IMR-90 (cell line): ENCODE results near the gene MOB3B. TPM values are rescaled to one million over a fixed set of nuclear protein-coding genes. Genes with fewer than 3 reads are reported as not detected.

Experiments used
- ATAC-seq: fragments of 200-7000 bp; cut with Tn5 transposase; 2 replicates; pipeline ENCODE4 v1.9.1; 2020; ENCODE audit warnings: low read depth, mild to moderate bottlenecking, moderate library complexity
- BruUV-seq: library from RNA; stranded (reverse); fragments of 400-500 nt; replicated peaks from 2 replicates; lab custom pipeline; 2021; lab: Mats Ljungman, UMichigan
- CTCF ChIA-PET: fragments of 300-600 bp; formaldehyde crosslinking; extraction: SDS; loops from one replicate; lab custom pipeline; 2021; ENCODE audit warnings: antibody characterized with exemption; lab: Yijun Ruan, JAX
- POLR2A ChIA-PET: fragments of 300-600 bp; sonication (Branson Sonifier 250); formaldehyde crosslinking; loops from one replicate; lab custom pipeline; 2022; ENCODE audit warnings: antibody characterized with exemption; ENCODE audit not compliant: unreplicated experiment; lab: Charles Lee
- DNase-seq: peaks from one replicate; pipeline ENCODE4 v3.0.0; 2013
- H2AFZ ChIP-seq: replicated peaks from 2 replicates; pipeline ENCODE3; 2013; ENCODE audit warnings: low read length, mild to moderate bottlenecking; ENCODE audit not compliant: poor library complexity
- H2AK5ac ChIP-seq: 2 replicates; pipeline ENCODE4 v1.6.1; 2013; ENCODE audit warnings: low read depth, low read length, inconsistent platforms
- H2AK9ac ChIP-seq: replicated peaks from 2 replicates; pipeline ENCODE3; 2013; ENCODE audit warnings: mild to moderate bottlenecking, low read depth, low read length, moderate library complexity; ENCODE audit not compliant: poor library complexity
- H2BK120ac ChIP-seq: 2 replicates; pipeline ENCODE4 v1.6.1; 2013; ENCODE audit warnings: low read depth, low read length, inconsistent platforms
- H2BK15ac ChIP-seq: 3 replicates; pipeline ENCODE4 v1.6.1; 2013; ENCODE audit warnings: low read depth, low read length, inconsistent platforms
- H2BK20ac ChIP-seq: 2 replicates; pipeline ENCODE4 v1.6.1; 2013; ENCODE audit warnings: low read depth, mild to moderate bottlenecking, inconsistent platforms, low read length, moderate library complexity
- H2BK5ac ChIP-seq: 2 replicates; pipeline ENCODE4 v1.6.1; 2013; ENCODE audit warnings: mild to moderate bottlenecking, low read depth, low read length, inconsistent platforms; ENCODE audit not compliant: poor library complexity, severe bottlenecking
- H3K14ac ChIP-seq: replicated peaks from 2 replicates; pipeline ENCODE4 v1.6.1; 2013; ENCODE audit warnings: low read depth, low read length, inconsistent platforms
- H3K18ac ChIP-seq: 2 replicates; pipeline ENCODE4 v1.6.1; 2013; ENCODE audit warnings: low read depth, low read length, control low read depth
- H3K23ac ChIP-seq: 2 replicates; pipeline ENCODE4 v1.6.1; 2013; ENCODE audit warnings: low read depth, low read length, inconsistent platforms
- H3K27ac ChIP-seq: 2 replicates; pipeline ENCODE4 v1.5.1; 2013; ENCODE audit warnings: mild to moderate bottlenecking, control low read depth, low read length; ENCODE audit not compliant: insufficient read depth
- H3K27me3 ChIP-seq: 2 replicates; pipeline ENCODE4 v1.6.1; 2013; ENCODE audit warnings: low read length; ENCODE audit not compliant: control insufficient read depth, insufficient read depth
- H3K36me3 ChIP-seq: 2 replicates; pipeline ENCODE4 v1.6.1; 2013; ENCODE audit warnings: low read length, mixed read lengths; ENCODE audit not compliant: control insufficient read depth, insufficient read depth
- H3K4ac ChIP-seq: 2 replicates; pipeline ENCODE4 v1.6.1; 2013; ENCODE audit warnings: low read depth, low read length, inconsistent platforms
- H3K4me1 ChIP-seq: 2 replicates; pipeline ENCODE4 v1.6.1; 2013; ENCODE audit warnings: low read length, mixed read lengths; ENCODE audit not compliant: control insufficient read depth, insufficient read depth
- H3K4me2 ChIP-seq: 2 replicates; pipeline ENCODE4 v1.6.1; 2013; ENCODE audit warnings: low read depth, mild to moderate bottlenecking, control low read depth, low read length, moderate library complexity
- H3K4me3 ChIP-seq: 2 replicates; pipeline ENCODE4 v1.5.1; 2013; ENCODE audit warnings: low read depth, mild to moderate bottlenecking, control low read depth, low read length, moderate library complexity; ENCODE audit not compliant: insufficient read depth
- H3K56ac ChIP-seq: 2 replicates; pipeline ENCODE4 v1.6.1; 2013; ENCODE audit warnings: low read length, inconsistent platforms; ENCODE audit not compliant: insufficient read depth; ENCODE audit errors: extremely low read depth
- H3K79me1 ChIP-seq, 2 experiments: 2 replicates each; pipeline ENCODE4 v1.6.1; 2013; ENCODE audit warnings: low read length in 2 of 2, inconsistent platforms in 1 of 2, low read depth in 1 of 2
- H3K9ac ChIP-seq: 2 replicates; pipeline ENCODE4 v1.6.1; 2013; ENCODE audit warnings: low read depth, low read length, control low read depth
- H3K9me1 ChIP-seq: 2 replicates; pipeline ENCODE4 v1.6.1; 2013; ENCODE audit warnings: low read length, inconsistent platforms; ENCODE audit not compliant: insufficient read depth
- H3K9me3 ChIP-seq: 2 replicates; pipeline ENCODE4 v1.6.1; 2013; ENCODE audit warnings: low read length; ENCODE audit not compliant: control insufficient read depth, insufficient read depth
- H4K20me1 ChIP-seq: 2 replicates; pipeline ENCODE4 v1.6.1; 2013; ENCODE audit warnings: low read length, inconsistent platforms; ENCODE audit not compliant: insufficient read depth
- H4K5ac ChIP-seq: 2 replicates; pipeline ENCODE4 v1.6.1; 2013; ENCODE audit warnings: mild to moderate bottlenecking, low read depth, low read length, control low read depth
- H4K8ac ChIP-seq, 2 experiments: 2 replicates each; pipeline ENCODE4 v1.6.1; 2013; ENCODE audit warnings: low read depth in 2 of 2, low read length in 2 of 2, control low read depth in 1 of 2, inconsistent platforms in 1 of 2
- H4K91ac ChIP-seq: 2 replicates; pipeline ENCODE4 v1.6.1; 2013; ENCODE audit warnings: low read depth, low read length, inconsistent platforms; ENCODE audit not compliant: insufficient read depth
- BHLHE40 ChIP-seq: fragments of 150-350 bp; IDR thresholded peaks from 2 replicates; pipeline ENCODE4 v1.6.1; 2016; ENCODE audit warnings: mild to moderate bottlenecking, low read depth, low read length
- CHD1 ChIP-seq: IDR thresholded peaks from 2 replicates; pipeline ENCODE4 v1.6.1; 2012; ENCODE audit warnings: low read depth, low read length, improper control_type of control experiment
- MAFK ChIP-seq: IDR thresholded peaks from 2 replicates; pipeline ENCODE4 v1.6.1; 2012; ENCODE audit warnings: low read depth, low read length, improper control_type of control experiment
- MAZ ChIP-seq: IDR thresholded peaks from 2 replicates; pipeline ENCODE4 v1.6.1; 2012; ENCODE audit warnings: low read depth, mild to moderate bottlenecking, low read length, improper control_type of control experiment, moderate library complexity, borderline replicate concordance
- POLR2A ChIP-seq: IDR thresholded peaks from 2 replicates; pipeline ENCODE4 v1.6.1; 2012; ENCODE audit warnings: mild to moderate bottlenecking, low read depth, low read length
- RAD21 ChIP-seq: IDR thresholded peaks from 2 replicates; pipeline ENCODE4 v1.6.1; 2012; ENCODE audit warnings: low read length, improper control_type of control experiment
- SMC3 ChIP-seq: fragments of 150-350 bp; IDR thresholded peaks from 2 replicates; pipeline ENCODE4 v1.6.1; 2016; ENCODE audit warnings: low read depth, mild to moderate bottlenecking, antibody characterized with exemption, low read length, moderate library complexity
- WGBS, 2 experiments: methylation state at CpG; one replicate each; pipeline versions ENCODE4 v1.1.5 to v1.1.7; 2013; ENCODE audit warnings: missing lambda C conversion rate in 2 of 2; ENCODE audit not compliant: insufficient read length in 1 of 2; ENCODE audit errors: extremely low coverage in 2 of 2; 5-methylcytosine and 5-hydroxymethylcytosine counted together
- dilution Hi-C: fragments of 300-500 bp; cut with HindIII; formaldehyde crosslinking; loops from one replicate; pipeline ENCODE4 v1.14.3; 2018; ENCODE audit warnings: low sequenced_read_pairs; ENCODE audit not compliant: unreplicated experiment
- in situ Hi-C: fragments of 300-500 bp; cut with MboI; formaldehyde crosslinking; loops from 3 replicates; pipeline ENCODE4 v1.14.3; 2019; ENCODE audit warnings: low sequenced_read_pairs, inconsistent platforms, mixed read lengths
- intact Hi-C: fragments of 100-400 bp; cut with micrococcal nuclease; formaldehyde crosslinking; loops from 2 replicates; pipeline ENCODE4 v1.10.0; 2022
- polyA plus RNA-seq, 3 experiments: library from polyadenylated mRNA; depleted of rRNA; stranded (reverse); fragments of >200 nt; gene quantifications; 2 replicates each; pipeline ENCODE4 v1.2.3, GENCODE V29; 2012; ENCODE audit warnings: low replicate concordance in 1 of 3
- total RNA-seq: library from RNA; depleted of rRNA; stranded (reverse); fragments of >200 nt; gene quantifications from 2 replicates; pipeline ENCODE4 v1.2.3, GENCODE V29; 2012
- TF ChIP-seq, protein P1 (sequence below): conservative IDR thresholded peaks from 2 replicates; pipeline ENCODE4 v1.5.1; 2012; ENCODE audit warnings: mild to moderate bottlenecking, low read depth, low read length, improper control_type of control experiment

The MOB3B gene
- total and polyA plus RNA-seq, 2 of the 4 experiments (the other 2 are of a cell fraction), result under 0.01 to 0.02 TPM

DNA sequence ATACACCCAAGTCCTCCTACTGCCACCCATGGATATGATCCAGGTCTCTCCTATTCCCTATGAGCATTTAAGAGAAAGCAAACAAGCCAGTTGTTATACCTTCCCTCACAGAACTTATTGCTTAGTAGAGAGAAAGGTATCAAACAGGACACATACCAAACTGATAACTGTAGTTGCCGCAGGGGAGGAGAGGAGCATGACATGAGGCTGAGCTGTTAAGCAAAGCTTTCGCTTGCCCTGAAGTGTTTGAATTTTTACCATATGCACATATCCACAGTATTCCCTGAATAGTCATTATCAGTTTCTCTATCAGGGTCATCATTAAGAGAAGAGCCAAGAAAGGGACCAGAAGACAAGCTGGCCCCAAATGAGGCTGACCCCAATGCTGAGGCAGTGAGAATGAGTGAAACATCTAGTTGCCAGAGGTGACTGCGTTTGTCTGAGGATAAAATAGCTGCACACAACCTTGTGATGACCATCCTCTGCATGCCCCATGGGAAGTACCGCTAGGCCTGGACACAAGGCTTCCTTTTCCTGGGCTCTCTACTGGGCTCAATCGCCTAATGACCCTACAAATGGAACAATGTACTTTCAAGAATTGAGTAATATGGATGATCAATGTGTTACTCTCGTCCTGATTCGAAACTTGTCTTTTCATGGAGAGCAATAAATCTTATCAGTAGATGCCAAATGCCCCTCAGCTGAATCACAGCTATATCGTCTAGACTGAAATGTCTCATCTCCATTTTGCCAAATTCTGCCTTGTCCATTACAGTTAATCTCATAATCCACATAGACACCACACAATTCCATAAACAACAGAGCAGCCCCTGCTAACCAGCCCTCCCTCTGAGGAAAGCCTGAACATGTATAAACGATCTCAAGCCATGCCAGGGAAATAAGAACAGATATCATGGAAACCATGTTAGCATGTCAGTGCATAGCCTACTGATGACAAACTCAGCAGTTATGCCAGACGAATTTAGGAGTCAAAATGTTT is 9.8 kb downstream of the MOB3B start (continued):
- TF ChIP-seq MAFK (no peak), RAD21 (no peak)

DNA sequence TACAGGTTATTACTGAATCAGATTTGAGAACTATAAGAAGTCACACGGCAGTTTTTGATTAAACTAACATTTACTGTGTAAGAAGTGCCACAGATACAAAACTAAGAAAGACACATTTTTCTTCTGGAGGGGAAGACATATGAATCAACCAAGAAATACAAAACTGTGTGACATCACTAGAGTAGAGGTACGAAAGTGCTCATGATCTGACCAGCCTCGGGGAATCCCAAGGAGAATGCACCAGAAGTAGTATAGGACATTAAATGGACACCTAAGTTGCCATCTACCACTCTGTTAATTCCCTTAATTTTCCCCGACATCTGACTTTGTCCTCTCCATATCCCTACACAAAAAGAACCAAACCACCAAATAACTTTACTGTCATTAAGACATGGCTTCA is 10.8 kb downstream of the MOB3B start:
- dilution Hi-C loops (no loop called here), intact Hi-C loops (no loop called here), in situ Hi-C loops (no loop called here)
- Histone ChIP-seq H2AK5ac (no peak overlapping the region), H2BK20ac (no peak overlapping the region), H3K9me3 (no peaks in the 10 kb centered on the region), H2AK9ac (no peak overlapping the region), H3K23ac (no peak overlapping the region), H3K18ac (no peak overlapping the region), H3K79me1 (no peaks in the 10 kb centered on the region), H3K9me1 (no peaks in the 10 kb centered on the region), H3K14ac (no peak overlapping the region), H4K8ac (no peak overlapping the region), H3K27me3 (no peaks in the 10 kb centered on the region; the same call in none of the 2 replicates), H2BK120ac (no peak overlapping the region), H2BK5ac (no peak overlapping the region), H2AFZ (no peak overlapping the region), H3K4me3 (no peak overlapping the region), H3K56ac (no peak overlapping the region), H3K9ac (no peak overlapping the region), H3K4me2 (no peak overlapping the region), H4K5ac (no peak overlapping the region), H3K36me3 (no peaks in the 10 kb centered on the region), H2BK15ac (no peak overlapping the region), H4K20me1 (no peaks in the 10 kb centered on the region), H4K91ac (no peak overlapping the region), H3K4ac (no peak overlapping the region), H3K4me1 (no peaks in the 10 kb centered on the region), H3K27ac (no peak overlapping the region)
- DNase-seq (no peak), ATAC-seq (no peak)
- no CpG with 5 or more reads among the region's 4 CpGs for WGBS, 2 experiments
- TF ChIP-seq MAZ (no peak), SMC3 (no peak), POLR2A (no peak), CHD1 (no peak), BHLHE40 (no peak)
- TF ChIP-seq, protein P1, sequence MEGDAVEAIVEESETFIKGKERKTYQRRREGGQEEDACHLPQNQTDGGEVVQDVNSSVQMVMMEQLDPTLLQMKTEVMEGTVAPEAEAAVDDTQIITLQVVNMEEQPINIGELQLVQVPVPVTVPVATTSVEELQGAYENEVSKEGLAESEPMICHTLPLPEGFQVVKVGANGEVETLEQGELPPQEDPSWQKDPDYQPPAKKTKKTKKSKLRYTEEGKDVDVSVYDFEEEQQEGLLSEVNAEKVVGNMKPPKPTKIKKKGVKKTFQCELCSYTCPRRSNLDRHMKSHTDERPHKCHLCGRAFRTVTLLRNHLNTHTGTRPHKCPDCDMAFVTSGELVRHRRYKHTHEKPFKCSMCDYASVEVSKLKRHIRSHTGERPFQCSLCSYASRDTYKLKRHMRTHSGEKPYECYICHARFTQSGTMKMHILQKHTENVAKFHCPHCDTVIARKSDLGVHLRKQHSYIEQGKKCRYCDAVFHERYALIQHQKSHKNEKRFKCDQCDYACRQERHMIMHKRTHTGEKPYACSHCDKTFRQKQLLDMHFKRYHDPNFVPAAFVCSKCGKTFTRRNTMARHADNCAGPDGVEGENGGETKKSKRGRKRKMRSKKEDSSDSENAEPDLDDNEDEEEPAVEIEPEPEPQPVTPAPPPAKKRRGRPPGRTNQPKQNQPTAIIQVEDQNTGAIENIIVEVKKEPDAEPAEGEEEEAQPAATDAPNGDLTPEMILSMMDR, result no peak
- ChIA-PET POLR2A (no interaction called here), CTCF (interaction anchor here (1.0 kb wide), 1 partner anchor 29 kb away, joined by 7 read pairs; no protein-coding TSS in a partner anchor)
- BruUV-seq, result no TSS peak
